ENCODE measurements around the gene HEXIM2.
"Not testable (repeated sequence)": the region's sequence is repeated elsewhere in the genome, so short reads cannot be mapped to it uniquely, and the experiment has no call there.

Gene HEXIM2

GRCh38 chr17:45161288-45162024 lies at the start of gene HEXIM2:
Gene HEXIM2 (plus strand): TSS chr17:45161875. CDS start chr17:45162794, 919 bp downstream.
- DNase-seq (ENCODE audit: low read depth): peak; percentile 99

- no peak for DNase-seq (ENCODE audit: low read depth)
These were observed 48.9 kb upstream of the HEXIM2 start for GRCh38 chr17:45112559-45113423.

GRCh38 chr17:45113424-45113754 lies 48.3 kb upstream of the HEXIM2 start:
- no peak for DNase-seq (ENCODE audit: low read depth)

- DNase-seq (ENCODE audit: low read depth): no peak
These were observed 47.4 kb upstream of the HEXIM2 start for GRCh38 chr17:45114117-45114932.

GRCh38 chr17:45115015-45115625 lies 46.6 kb upstream of the HEXIM2 start:
- DNase-seq (ENCODE audit: low read depth): no peak

GRCh38 chr17:45115871-45116270 lies 45.8 kb upstream of the HEXIM2 start:
- no peak for DNase-seq (ENCODE audit: low read depth)

GRCh38 chr17:45116434-45117016 lies 45.1 kb upstream of the HEXIM2 start:
- no peak for DNase-seq (ENCODE audit: low read depth)

GRCh38 chr17:45117334-45117733 lies 44.3 kb upstream of the HEXIM2 start:
- no peak for DNase-seq (ENCODE audit: low read depth)

GRCh38 chr17:45117848-45118646 lies 43.6 kb upstream of the HEXIM2 start:
- DNase-seq (ENCODE audit: low read depth): no peak

GRCh38 chr17:45118691-45119090 lies 43.0 kb upstream of the HEXIM2 start:
- DNase-seq (ENCODE audit: low read depth): no peak

- no peak for DNase-seq (ENCODE audit: low read depth)
These were observed 41.7 kb upstream of the HEXIM2 start for GRCh38 chr17:45119964-45120363.

GRCh38 chr17:45120558-45120957 lies 41.1 kb upstream of the HEXIM2 start:
- no peak for DNase-seq (ENCODE audit: low read depth)

GRCh38 chr17:45121055-45121454 lies 40.6 kb upstream of the HEXIM2 start:
- DNase-seq (ENCODE audit: low read depth): no peak

GRCh38 chr17:45123076-45123770 lies 38.5 kb upstream of the HEXIM2 start:
- no peak for DNase-seq (ENCODE audit: low read depth)

- no peak for DNase-seq (ENCODE audit: low read depth)
These were observed 37.5 kb upstream of the HEXIM2 start for GRCh38 chr17:45123930-45124796.

- not testable (repeated sequence) for DNase-seq (ENCODE audit: low read depth)
These were observed 36.9 kb upstream of the HEXIM2 start for GRCh38 chr17:45124797-45125122.

- no peak for DNase-seq (ENCODE audit: low read depth)
These were observed 36.2 kb upstream of the HEXIM2 start for GRCh38 chr17:45125509-45125908.

- DNase-seq (ENCODE audit: low read depth): no peak
These were observed 34.5 kb upstream of the HEXIM2 start for GRCh38 chr17:45127207-45127547.

GRCh38 chr17:45127548-45128300 lies 34.0 kb upstream of the HEXIM2 start:
- no peak for DNase-seq (ENCODE audit: low read depth)

All from stimulated activated CD8-positive, alpha-beta memory T cell treated with anti-CD3 and anti-CD28 coated beads, Interleukin-15, amount 100 ng/mL, for 1 hour (primary cell).